HG02870 (cell line): ENCODE measurements around the gene SLF1.
A peak's percentile ranks its signal among the peaks of the same experiment; 100 is the strongest.

Experiments
- ATAC-seq: cut with Tn5 transposase; IDR thresholded peaks from one replicate; pipeline ENCODE4 v1.9.1; 2021; ENCODE audit warnings: mild to moderate bottlenecking, moderate library complexity; ENCODE audit not compliant: unreplicated experiment

The SLF1 gene

DNA sequence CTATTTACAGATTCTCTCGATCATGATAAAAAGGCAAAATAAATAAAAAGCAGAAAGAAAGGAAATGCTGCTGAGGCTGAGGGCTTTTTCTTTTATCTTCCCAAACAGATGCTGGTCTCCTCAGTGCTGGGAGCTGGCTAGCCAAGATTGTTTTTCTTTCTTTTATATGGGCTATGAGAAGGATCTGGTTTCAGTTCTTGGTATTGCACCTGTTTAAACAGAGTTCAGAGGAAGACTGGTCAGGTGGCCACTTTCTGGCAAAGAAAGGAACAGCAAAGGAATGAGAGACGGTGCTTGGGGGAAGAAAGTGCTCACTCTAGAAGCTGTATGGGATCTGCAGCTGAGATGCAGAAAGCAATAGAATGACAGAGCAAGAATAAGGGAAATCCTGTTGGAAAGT, 88.9 kb downstream of the SLF1 start:
- no peak for ATAC-seq

DNA sequence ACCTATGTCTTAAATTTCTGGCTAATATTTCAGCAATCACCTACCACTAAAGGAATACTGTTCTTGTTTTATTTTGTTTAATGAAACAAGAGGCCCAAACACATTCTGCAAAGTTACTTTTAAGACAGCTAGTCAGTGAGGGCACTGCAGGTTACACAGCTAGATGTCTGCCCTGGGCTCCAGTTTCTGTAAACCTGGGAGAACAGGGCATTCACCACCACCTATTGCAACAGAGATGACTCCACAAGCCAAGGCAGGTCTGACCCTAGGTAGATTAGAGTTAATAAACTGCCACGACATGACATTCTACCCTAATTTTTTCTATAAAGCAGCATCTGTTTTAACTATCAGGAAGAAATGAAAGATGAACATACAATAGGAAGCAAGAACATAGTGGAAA, 90.8 kb downstream of the SLF1 start:
- ATAC-seq = no peak

DNA sequence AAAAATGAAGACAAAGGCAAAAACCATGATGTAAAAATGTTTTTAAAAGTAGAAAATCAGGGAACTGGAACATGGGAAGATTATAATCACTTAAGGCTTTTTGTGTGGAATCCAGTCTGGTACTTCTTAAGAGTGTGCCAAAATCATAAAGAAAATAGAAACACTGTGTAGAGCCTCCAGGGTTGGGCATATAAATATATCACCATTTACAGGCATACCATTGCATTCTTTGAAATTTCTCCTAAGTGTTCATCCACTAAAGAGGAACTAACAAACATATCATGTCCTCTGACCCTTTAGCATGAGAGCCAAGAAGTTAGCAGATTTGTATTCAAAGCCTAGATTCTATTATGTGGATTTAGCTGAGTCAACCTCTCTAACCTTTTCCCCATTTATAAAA, 93.3 kb downstream of the SLF1 start:
- no peak for ATAC-seq

DNA sequence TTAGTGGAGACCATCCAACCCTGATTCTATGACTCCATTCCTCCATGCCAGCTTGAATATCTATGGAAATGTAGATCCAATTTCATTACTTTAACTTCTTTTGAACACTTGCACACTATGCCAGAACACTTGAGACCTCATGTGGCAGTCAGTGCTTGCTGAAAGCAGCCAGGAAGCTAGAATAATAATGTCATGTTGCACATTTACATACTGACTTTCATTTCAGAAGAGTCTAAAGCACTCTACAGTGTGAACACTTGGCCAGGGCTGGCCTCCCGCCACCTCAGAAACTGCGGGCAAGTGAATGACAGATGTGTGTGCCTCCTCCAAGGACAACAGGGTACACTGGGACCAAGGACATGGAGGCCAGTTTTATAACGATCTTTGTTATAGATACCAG, 97.3 kb downstream of the SLF1 start:
- no peak for ATAC-seq

DNA sequence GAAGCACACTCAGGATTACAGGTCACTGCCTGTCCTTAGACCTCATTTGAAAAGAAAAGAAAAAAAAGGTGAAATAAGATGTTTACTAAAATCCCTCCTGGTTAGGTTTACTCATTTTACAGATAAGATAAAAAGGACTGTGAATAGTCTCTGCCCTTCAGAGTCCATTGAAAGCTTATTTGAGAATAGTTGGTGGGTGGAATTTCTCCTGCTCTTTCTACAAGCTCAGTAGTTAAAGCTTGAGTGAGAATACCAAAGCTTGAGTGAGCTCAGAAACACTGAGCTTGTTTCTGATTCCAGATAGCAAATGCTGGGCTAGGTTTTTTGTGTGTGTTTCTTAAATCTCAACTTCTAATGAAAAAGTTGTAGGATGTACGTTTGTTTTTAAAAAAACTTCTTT, 106.7 kb downstream of the SLF1 start:
- no peak for ATAC-seq

DNA sequence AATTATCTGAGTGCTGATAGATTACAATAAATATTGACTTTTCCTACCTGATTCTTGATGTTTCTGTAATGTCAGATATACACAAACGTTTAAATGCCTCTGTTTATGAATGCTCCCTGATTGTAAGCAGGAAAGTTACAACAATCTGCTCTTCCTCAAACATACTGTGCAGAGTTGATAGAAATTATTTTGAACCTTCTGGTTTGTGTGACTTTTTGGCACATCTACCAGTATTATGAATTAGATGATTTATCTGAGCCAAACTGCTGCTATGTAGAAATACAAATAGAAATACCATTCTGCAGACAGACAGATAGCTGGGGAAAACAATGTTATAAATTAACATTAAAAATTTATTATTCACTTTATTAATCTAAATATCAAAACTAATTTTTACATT, 113.0 kb downstream of the SLF1 start:
- ATAC-seq = no peak

DNA sequence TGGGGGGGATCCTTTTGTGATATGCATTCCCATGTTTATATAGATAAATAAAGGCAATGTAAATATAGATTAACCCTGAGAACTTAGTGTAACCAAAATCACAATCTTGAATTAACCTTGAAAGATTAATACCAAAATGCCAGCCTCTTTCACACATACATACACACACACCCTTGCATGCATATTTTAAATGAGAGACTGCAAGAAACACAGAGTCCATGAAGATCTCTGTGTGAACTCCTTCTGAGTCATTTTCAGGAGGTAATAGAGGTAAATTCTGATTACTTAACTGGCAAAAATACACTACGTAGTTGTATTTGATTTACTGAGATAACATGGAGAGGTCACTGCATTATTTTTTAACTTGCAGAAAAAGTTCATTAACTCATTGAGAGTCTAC, 118.0 kb downstream of the SLF1 start:
- ATAC-seq = no peak

DNA sequence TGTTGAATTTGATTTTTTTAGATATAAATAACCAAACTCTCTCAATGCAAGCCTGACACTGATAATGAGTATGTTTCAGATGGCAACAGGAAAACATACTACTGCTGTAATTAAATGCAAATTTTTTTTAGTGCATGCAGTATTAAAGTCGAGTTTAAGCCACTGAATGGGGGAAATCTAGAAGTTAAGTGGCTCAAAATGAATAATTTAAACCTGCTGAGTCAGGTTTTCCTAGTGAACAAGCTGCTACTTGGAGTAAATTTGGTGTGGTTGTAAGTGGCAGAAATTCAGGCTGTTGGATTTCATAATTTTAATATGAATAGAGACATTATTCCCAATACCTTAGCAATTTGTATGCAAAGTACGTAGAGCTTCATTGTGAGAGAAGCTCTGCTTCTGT, 121.8 kb downstream of the SLF1 start:
- no peak for ATAC-seq

DNA sequence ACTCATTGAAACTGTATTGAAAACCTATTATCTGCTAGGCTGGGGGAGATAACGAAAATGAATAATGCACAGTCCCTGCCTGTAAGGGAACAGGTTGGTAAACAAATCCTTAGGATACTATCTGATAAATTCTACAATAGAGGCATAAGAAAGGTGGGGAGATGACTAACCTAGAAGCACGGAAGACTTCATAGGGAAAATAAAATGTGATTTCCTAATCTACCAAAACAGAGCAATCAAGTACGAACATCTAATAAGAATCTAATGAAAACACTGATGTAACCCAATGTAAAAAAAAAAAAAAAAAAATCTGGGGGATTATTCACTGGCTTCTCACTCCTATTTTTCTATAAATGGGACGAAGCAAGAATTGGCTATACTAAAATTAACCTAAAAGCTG, 124.4 kb downstream of the SLF1 start:
- no peak for ATAC-seq

DNA sequence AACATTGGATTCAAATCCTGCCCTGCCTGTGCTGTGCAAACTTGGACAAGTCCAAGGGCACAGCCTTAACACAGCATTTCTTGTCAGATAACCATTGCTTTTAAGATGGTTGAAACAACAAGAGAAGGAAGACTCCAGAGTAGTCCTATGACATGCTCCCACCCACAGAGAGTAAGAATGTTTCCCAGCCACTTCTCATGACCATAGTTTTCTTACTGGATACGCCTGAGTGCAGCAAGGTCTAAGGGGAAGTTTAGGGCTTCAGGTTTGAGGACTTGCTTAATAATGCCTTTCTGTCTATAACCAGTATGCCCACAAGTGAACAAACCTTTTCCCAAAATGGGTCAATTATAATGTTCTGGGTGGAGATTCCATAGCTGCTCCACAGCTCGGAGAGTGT, 126.4 kb downstream of the SLF1 start:
- peak; percentile 19 for ATAC-seq

DNA sequence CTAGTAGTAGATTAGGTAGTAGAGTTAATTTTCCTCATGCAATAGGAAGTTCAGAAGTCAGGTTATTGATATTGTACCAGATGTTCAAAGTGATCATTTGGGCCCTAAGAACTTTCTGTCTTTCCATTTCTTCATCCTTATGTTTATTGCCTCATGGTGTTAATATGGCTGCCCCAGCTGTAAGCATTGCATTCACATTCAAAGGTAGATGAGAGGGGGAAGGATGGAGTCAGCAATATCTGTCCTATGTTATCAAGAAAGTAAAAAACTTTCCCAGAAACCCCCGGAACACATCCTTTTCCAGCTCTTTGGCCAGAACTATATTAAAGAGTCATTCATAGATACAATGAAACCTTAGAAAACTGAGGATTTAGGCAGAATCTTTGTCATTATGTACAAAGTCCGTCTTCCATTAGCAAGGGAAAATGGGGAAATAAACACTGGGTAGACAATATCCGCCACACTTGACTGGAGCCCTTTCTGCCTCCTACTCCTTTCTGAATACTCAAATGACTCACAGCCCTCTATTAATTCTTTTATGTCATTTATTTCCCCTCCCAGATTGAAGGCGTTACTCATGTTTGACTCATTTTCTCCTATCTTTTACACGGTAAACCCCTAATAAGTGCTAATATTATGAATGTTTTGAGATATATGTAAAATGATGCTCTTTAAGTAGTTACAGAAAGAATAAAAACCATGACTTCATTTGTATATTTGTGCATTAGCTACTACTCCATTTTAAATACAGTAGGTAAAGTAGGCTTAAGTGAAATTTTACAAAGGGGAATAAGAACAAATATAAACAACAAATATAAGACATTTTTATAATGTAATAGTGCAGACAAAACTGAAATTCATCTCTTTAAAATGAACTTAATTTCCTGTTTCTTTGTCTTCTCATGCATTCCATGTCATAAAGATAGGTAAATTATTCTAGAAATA, 127.6 kb downstream of the SLF1 start:
- peak; percentile 83 for ATAC-seq

DNA sequence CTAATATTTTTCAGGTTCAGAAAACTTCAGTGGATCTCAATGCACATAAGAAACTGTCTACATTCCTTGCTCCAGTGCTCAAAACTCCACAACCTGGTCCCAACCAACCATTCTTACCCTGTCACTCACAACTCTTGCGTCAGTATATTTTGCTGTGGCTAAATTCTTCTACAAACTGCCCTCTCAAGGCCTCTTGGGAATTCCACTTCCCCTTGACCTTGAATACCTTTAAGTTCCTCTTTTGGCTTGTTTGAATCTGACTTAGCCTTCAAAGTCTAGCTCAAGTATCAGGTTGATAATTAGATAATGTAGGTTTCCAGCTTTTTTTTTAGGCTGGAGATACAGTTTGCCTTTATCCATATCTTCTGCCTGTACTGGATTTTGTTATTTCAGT, 128.3 kb downstream of the SLF1 start:
- ATAC-seq = peak; percentile 45
